Hepatocyte (in vitro differentiated cells): Measurements from ENCODE around the gene TMEM143. TPM values are rescaled to one million over a fixed set of nuclear protein-coding genes. Genes with fewer than 3 reads are reported as not detected.
"Not testable (repeated sequence)": the region's sequence is repeated elsewhere in the genome, so short reads cannot be mapped to it uniquely, and the experiment has no call there.

ENCODE experiments used
- DNase-seq: peaks from one replicate; pipeline ENCODE4 v3.0.0-alpha.2; 2016; ENCODE audit warnings: low spot score
- H2AFZ ChIP-seq: fragments of 200-600 bp; sonication (generic); 2 replicates; pipeline ENCODE4 v1.6.0; 2016; ENCODE audit warnings: antibody characterized with exemption, mild to moderate bottlenecking
- H3K27ac ChIP-seq: fragments of 200-600 bp; sonication (generic); 2 replicates; pipeline ENCODE4 v1.5.1; 2016; ENCODE audit warnings: mild to moderate bottlenecking
- H3K27me3 ChIP-seq: fragments of 200-600 bp; sonication (generic); 2 replicates; pipeline ENCODE4 v1.6.1; 2016
- H3K36me3 ChIP-seq: fragments of 200-600 bp; sonication (generic); replicated peaks from 2 replicates; pipeline ENCODE4 v1.5.1; 2016; ENCODE audit warnings: low read depth; ENCODE audit not compliant: insufficient read depth
- H3K4me1 ChIP-seq: fragments of 200-600 bp; sonication (generic); 2 replicates; pipeline ENCODE4 v1.5.1; 2016; ENCODE audit warnings: mild to moderate bottlenecking, moderate library complexity; ENCODE audit not compliant: insufficient read depth
- H3K4me2 ChIP-seq: fragments of 200-600 bp; sonication (generic); 2 replicates; pipeline ENCODE4 v1.6.0; 2016
- H3K4me3 ChIP-seq: fragments of 200-600 bp; sonication (generic); 2 replicates; pipeline ENCODE4 v1.5.1; 2016; ENCODE audit warnings: mild to moderate bottlenecking
- H3K79me2 ChIP-seq: fragments of 200-600 bp; sonication (generic); 2 replicates; pipeline ENCODE4 v1.6.0; 2017; ENCODE audit warnings: mild to moderate bottlenecking
- H3K9me2 ChIP-seq: fragments of 200-600 bp; sonication (generic); replicated peaks from 2 replicates; pipeline ENCODE4 v1.6.0; 2017; ENCODE audit warnings: mild to moderate bottlenecking; ENCODE audit not compliant: insufficient read depth
- H3K9me3 ChIP-seq: fragments of 200-600 bp; sonication (generic); 2 replicates; pipeline ENCODE4 v1.5.1; 2016; ENCODE audit warnings: low read depth, mild to moderate bottlenecking
- H4K20me1 ChIP-seq: fragments of 200-600 bp; sonication (generic); 2 replicates; pipeline ENCODE4 v1.6.0; 2016; ENCODE audit warnings: mild to moderate bottlenecking; ENCODE audit not compliant: insufficient read depth, poor library complexity, severe bottlenecking
- CTCF ChIP-seq: fragments of 200-600 bp; sonication (generic); IDR thresholded peaks from 2 replicates; pipeline ENCODE4 v1.5.1; 2016; ENCODE audit warnings: antibody characterized with exemption, mild to moderate bottlenecking; ENCODE audit not compliant: poor library complexity
- EZH2 ChIP-seq: fragments of 200-600 bp; sonication (generic); IDR thresholded peaks from 2 replicates; pipeline ENCODE4 v1.6.1; 2016; ENCODE audit warnings: antibody characterized with exemption, mild to moderate bottlenecking, borderline replicate concordance
- EZH2phosphoT487 ChIP-seq: fragments of 200-600 bp; sonication (generic); IDR thresholded peaks from one replicate; pipeline ENCODE4 v1.6.1; 2018; ENCODE audit warnings: antibody characterized with exemption, mild to moderate bottlenecking, low read depth, moderate library complexity; ENCODE audit not compliant: unreplicated experiment, severe bottlenecking
- WGBS: methylation state at CpG from one replicate; pipeline ENCODE4 v1.1.6; 2016; ENCODE audit warnings: low lambda C conversion rate; ENCODE audit errors: missing lambda C conversion rate; 5-methylcytosine and 5-hydroxymethylcytosine counted together
- polyA plus RNA-seq: library from polyadenylated mRNA; unstranded; fragments of >200 nt; fragmentation: Nextera tagmentation; extraction: Ambion mirVana; gene quantifications from 2 replicates; pipeline ENCODE4 v1.2.1, GENCODE V29; 2016
- total RNA-seq: library from RNA; depleted of rRNA; stranded (reverse); fragments of >200 nt; gene quantifications from 2 replicates; pipeline ENCODE4 v1.2.3, GENCODE V29; 2014

TMEM143 gene
- total and polyA plus RNA-seq, 2 experiments from 2014 or later: 5.9 to 11.2 TPM

GRCh38 chr19:48296963-48297734, 66.6 kb downstream of the TMEM143 start:
- H3K4me3 ChIP-seq: no peak overlapping the region
- H3K27ac ChIP-seq: no peak overlapping the region
- no peaks in the 10 kb centered on the region for H3K27me3 ChIP-seq
- no peak for DNase-seq
- no peak overlapping the region for H3K4me2 ChIP-seq
- 93% methylated on average over 37 of the region's 42 CpGs for whole genome bisulfite sequencing
- no peaks in the 10 kb centered on the region for H3K36me3 ChIP-seq
- TF ChIP-seq EZH2 (no peak), CTCF (no peak), EZH2phosphoT487 (no peak)
- H3K4me1 ChIP-seq: no peaks in the 10 kb centered on the region
- no peaks in the 10 kb centered on the region for H4K20me1 ChIP-seq
- no peaks in the 10 kb centered on the region for H3K79me2 ChIP-seq
- H3K9me3 ChIP-seq: no peaks in the 10 kb centered on the region
- H3K9me2 ChIP-seq: no peaks in the 10 kb centered on the region
- no peak overlapping the region for H2AFZ ChIP-seq

GRCh38 chr19:48295458-48295857, 68.3 kb downstream of the TMEM143 start:
- TF ChIP-seq EZH2phosphoT487: no peak
- no peak for TF ChIP-seq EZH2
- H4K20me1 ChIP-seq: no peaks in the 10 kb centered on the region
- H3K4me1 ChIP-seq: no peaks in the 10 kb centered on the region
- no peak for DNase-seq
- H3K27ac ChIP-seq: no peak overlapping the region
- 80% methylated on average over 10 of the region's 10 CpGs for WGBS
- H3K4me3 ChIP-seq: no peak overlapping the region
- H3K9me2 ChIP-seq: no peaks in the 10 kb centered on the region
- H3K4me2 ChIP-seq: no peak overlapping the region
- H3K79me2 ChIP-seq: no peaks in the 10 kb centered on the region
- no peak overlapping the region for H2AFZ ChIP-seq
- no peaks in the 10 kb centered on the region for H3K9me3 ChIP-seq
- H3K36me3 ChIP-seq: no peaks in the 10 kb centered on the region
- H3K27me3 ChIP-seq: no peaks in the 10 kb centered on the region

GRCh38 chr19:48292798-48293197, 70.9 kb downstream of the TMEM143 start:
- Histone ChIP-seq H3K4me3 (no peak overlapping the region), H4K20me1 (no peaks in the 10 kb centered on the region), H3K79me2 (no peaks in the 10 kb centered on the region), H3K9me3 (no peaks in the 10 kb centered on the region), H2AFZ (no peak overlapping the region), H3K4me1 (no peaks in the 10 kb centered on the region), H3K27ac (no peak overlapping the region), H3K27me3 (no peaks in the 10 kb centered on the region), H3K9me2 (no peaks in the 10 kb centered on the region), H3K4me2 (no peak overlapping the region), H3K36me3 (no peaks in the 10 kb centered on the region)
- TF ChIP-seq EZH2 (no peak), CTCF (no peak), EZH2phosphoT487 (no peak)
- WGBS: 90% methylated on average over 4 of the region's 4 CpGs
- no peak for DNase-seq

DNA sequence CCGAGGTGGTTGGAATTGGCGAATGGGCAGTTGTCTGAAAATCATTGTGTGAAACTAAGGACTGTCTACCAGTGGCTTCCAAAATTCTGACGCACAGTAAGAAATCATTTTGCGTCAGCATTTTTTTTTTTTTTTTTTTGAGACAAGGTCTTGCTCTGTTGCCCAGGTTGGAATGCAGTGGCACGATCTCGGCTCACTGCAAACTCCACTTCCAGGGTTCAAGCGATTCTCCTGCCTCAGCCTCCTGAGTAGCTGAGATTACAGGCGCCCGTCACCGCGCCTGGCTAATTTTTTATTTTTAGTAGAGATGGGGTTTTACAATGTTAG, 72.3 kb downstream of the TMEM143 start:
- 33% methylated on average over 11 of the region's 11 CpGs for WGBS
- H4K20me1 ChIP-seq, H3K9me2 ChIP-seq, DNase-seq, H3K4me1 ChIP-seq, H3K9me3 ChIP-seq, H3K36me3 ChIP-seq, H3K27me3 ChIP-seq, H3K79me2 ChIP-seq, H2AFZ ChIP-seq, H3K27ac ChIP-seq, H3K4me3 ChIP-seq: not testable (repeated sequence)
- peak overlapping the region; percentile 93 for H3K4me2 ChIP-seq
